Neural cell (in vitro differentiated cells): ENCODE results near the gene TTYH1.

Experiments
- CTCF ChIP-seq: fragments of 450-650 bp; IDR thresholded peaks from 2 replicates; pipeline ENCODE4 v1.5.1; 2014; ENCODE audit warnings: antibody characterized with exemption, mild to moderate bottlenecking, moderate library complexity; ENCODE audit not compliant: poor library complexity, severe bottlenecking
- EZH2 ChIP-seq: fragments of 200-600, 300-800 bp; shearing (Covaris generic), sonication (generic); IDR thresholded peaks from 2 replicates; pipeline ENCODE4 v1.6.1; 2014; ENCODE audit warnings: antibody characterized with exemption, low read length, borderline replicate concordance, mild to moderate bottlenecking; ENCODE audit not compliant: insufficient read depth, poor library complexity, severe bottlenecking
- POLR2AphosphoS5 ChIP-seq: IDR thresholded peaks from 2 replicates; pipeline ENCODE4 v1.6.1; 2012
- REST ChIP-seq: IDR thresholded peaks from 2 replicates; pipeline ENCODE4 v1.6.1; 2012; ENCODE audit warnings: borderline replicate concordance

GRCh38 chr19:54482889-54483288 is 67.6 kb downstream of the TTYH1 start:
- TF ChIP-seq EZH2 (no peak), CTCF (no peak), REST (no peak), POLR2AphosphoS5 (no peak)
